Esophagus muscularis mucosa (tissue), 4 donors: Measurements from ENCODE around the gene IPO4. TPM values are rescaled to one million over a fixed set of nuclear protein-coding genes. Genes with fewer than 3 reads are reported as not detected.

Experiments used
- DNase-seq: peaks from one replicate; pipeline ENCODE4 v3.0.0-alpha.2; 2017; ENCODE audit errors: extremely low spot score
- H3K27ac ChIP-seq, 4 donors: fragments of 200-600 bp; sonication (generic); replicated peaks in 1 of 4; 1 replicate in 3 of 4; 2 replicates in 1 of 4; pipeline ENCODE4 v1.5.1; 2016 to 2019; ENCODE audit warnings: mild to moderate bottlenecking in 1 of 4
- H3K27me3 ChIP-seq, 4 donors: fragments of 200-600 bp; sonication (generic); one replicate each; pipeline versions ENCODE4 v1.5.1 to v1.6.0; 2016 to 2019
- H3K36me3 ChIP-seq, 4 donors: fragments of 200-600 bp; sonication (generic); one replicate each; pipeline ENCODE4 v1.5.1; 2016 to 2019
- H3K4me1 ChIP-seq, 4 donors: fragments of 200-600 bp; sonication (generic); one replicate each; pipeline ENCODE4 v1.5.1; 2016 to 2019
- H3K4me3 ChIP-seq, 4 donors: fragments of 200-600 bp; sonication (generic); 1 replicate in 2 of 4; 2 replicates in 2 of 4; pipeline ENCODE4 v1.5.1; 2016 to 2019; ENCODE audit warnings: mild to moderate bottlenecking in 4 of 4, moderate library complexity in 1 of 4
- H3K9me3 ChIP-seq, 4 donors: fragments of 200-600 bp; sonication (generic); 1 replicate in 3 of 4; 2 replicates in 1 of 4; pipeline ENCODE4 v1.5.1; 2016 to 2019
- EP300 ChIP-seq: sonication (generic); formaldehyde crosslinking; IDR thresholded peaks from one replicate; pipeline ENCODE4 v1.6.1; 2017; ENCODE audit warnings: antibody characterized with exemption
- POLR2A ChIP-seq: fragments of 450-650 bp; IDR thresholded peaks from one replicate; pipeline ENCODE4 v1.6.1; 2017; ENCODE audit warnings: antibody characterized with exemption, moderate library complexity, mild to moderate bottlenecking, low read depth
- POLR2AphosphoS5 ChIP-seq, 2 donors: sonication (generic); formaldehyde crosslinking; IDR thresholded peaks; one replicate each; pipeline ENCODE4 v1.6.1; 2017; ENCODE audit warnings: antibody characterized with exemption in 2 of 2
- WGBS: methylation state at CpG from one replicate; pipeline ENCODE4 v1.1.5; 2018; 5-methylcytosine and 5-hydroxymethylcytosine counted together
- intact Hi-C: fragments of 100-400 bp; cut with DNase I; formaldehyde crosslinking; loops from one replicate; pipeline ENCODE4 v1.15.1; 2023
- total RNA-seq, 4 donors: library from RNA; depleted of rRNA; stranded (reverse); fragments of >200 nt; gene quantifications; one replicate each; pipeline versions ENCODE4 v1.1.0 to v1.2.1, GENCODE V29; 2016
- TF ChIP-seq, protein P1 (sequence below), 3 experiments: fragments of 200-600 bp in 2 of 3; fragments of 450-650 bp in 1 of 3; sonication (generic) in 2 of 3; IDR thresholded peaks; one replicate each; pipeline ENCODE4 v1.5.1; 2017 to 2019; ENCODE audit warnings: antibody characterized with exemption in 3 of 3, mild to moderate bottlenecking in 2 of 3, moderate library complexity in 1 of 3

Gene IPO4
- total RNA-seq, 4 donors from 2014 or later: 12.9 to 41.6 (median 25.2) TPM

DNA sequence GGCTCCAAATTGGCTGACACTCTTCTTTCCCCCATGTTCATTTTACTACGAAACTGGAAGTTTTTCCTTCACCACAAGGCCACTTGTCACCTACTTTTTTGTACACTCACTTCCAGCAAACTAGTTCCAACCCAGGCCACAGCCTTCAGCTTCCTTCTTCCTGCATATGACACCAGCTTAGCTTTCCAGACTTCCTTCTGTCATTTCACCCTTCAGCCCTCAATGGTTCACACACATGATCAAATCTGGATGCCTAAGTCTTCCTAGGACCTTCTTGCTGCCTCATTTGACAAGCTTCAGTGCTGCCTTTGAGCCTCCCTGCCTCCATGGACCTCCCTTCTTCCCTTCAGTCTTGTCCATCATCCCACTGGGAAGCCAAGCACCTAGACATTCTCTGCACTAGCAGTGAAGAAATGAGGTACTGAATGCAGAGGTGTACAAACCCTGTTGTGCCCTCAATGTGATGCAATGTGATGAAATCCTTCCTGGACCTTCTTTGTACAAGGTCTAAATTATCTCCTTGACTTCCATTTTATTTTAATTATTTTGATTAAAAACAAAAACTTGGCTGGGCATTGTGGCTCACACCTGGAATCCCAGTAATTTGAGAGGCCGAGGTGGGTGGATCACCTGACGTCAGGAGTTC is 21.0 kb downstream of the IPO4 start:
- no peak for TF ChIP-seq POLR2AphosphoS5 (IDR thresholded peaks at IDR 0.05)
- TF ChIP-seq POLR2A: no peak
- no peak for TF ChIP-seq EP300
- Histone ChIP-seq H3K4me1 (peaks cover 19 to 47% (median 35%) of the 10 kb centered on the region in 4 donors), H3K27ac (no peak overlapping the region), H3K36me3 (peaks cover 53 to 72% (median 61%) of the 10 kb centered on the region in 4 donors), H3K9me3 (no peaks in the 10 kb centered on the region), H3K27me3 (no peaks in the 10 kb centered on the region), H3K4me3 (no peak overlapping the region)
- 84% methylated on average over 3 of the region's 3 CpGs for WGBS
- intact Hi-C loops: no loop called here
- DNase-seq: no peak

GRCh38 chr14:24165785-24166184 is 22.8 kb downstream of the IPO4 start:
- no peaks in the 10 kb centered on the region for H3K9me3 ChIP-seq
- H3K36me3 ChIP-seq: peaks cover 53 to 73% (median 63%) of the 10 kb centered on the region in 4 donors
- WGBS: 95% methylated on average over 5 of the region's 5 CpGs
- TF ChIP-seq POLR2AphosphoS5 (IDR thresholded peaks at IDR 0.05): no peak
- no peak for TF ChIP-seq EP300
- no peak for TF ChIP-seq POLR2A
- TF ChIP-seq, protein P1, sequence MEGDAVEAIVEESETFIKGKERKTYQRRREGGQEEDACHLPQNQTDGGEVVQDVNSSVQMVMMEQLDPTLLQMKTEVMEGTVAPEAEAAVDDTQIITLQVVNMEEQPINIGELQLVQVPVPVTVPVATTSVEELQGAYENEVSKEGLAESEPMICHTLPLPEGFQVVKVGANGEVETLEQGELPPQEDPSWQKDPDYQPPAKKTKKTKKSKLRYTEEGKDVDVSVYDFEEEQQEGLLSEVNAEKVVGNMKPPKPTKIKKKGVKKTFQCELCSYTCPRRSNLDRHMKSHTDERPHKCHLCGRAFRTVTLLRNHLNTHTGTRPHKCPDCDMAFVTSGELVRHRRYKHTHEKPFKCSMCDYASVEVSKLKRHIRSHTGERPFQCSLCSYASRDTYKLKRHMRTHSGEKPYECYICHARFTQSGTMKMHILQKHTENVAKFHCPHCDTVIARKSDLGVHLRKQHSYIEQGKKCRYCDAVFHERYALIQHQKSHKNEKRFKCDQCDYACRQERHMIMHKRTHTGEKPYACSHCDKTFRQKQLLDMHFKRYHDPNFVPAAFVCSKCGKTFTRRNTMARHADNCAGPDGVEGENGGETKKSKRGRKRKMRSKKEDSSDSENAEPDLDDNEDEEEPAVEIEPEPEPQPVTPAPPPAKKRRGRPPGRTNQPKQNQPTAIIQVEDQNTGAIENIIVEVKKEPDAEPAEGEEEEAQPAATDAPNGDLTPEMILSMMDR (IDR thresholded peaks at IDR 0.05): no peak
- H3K27me3 ChIP-seq: no peaks in the 10 kb centered on the region
- H3K4me3 ChIP-seq: no peak overlapping the region
- H3K4me1 ChIP-seq: peaks cover 20 to 43% (median 33%) of the 10 kb centered on the region in 4 donors
- intact Hi-C loops: no loop called here
- no peak for DNase-seq
- H3K27ac ChIP-seq: no peak overlapping the region

- 95% methylated on average over 9 of the region's 14 CpGs for WGBS
- Histone ChIP-seq H3K4me1 (peaks cover 27 to 48% (median 39%) of the 10 kb centered on the region in 4 donors), H3K9me3 (no peaks in the 10 kb centered on the region), H3K27ac (no peak overlapping the region), H3K4me3 (no peak overlapping the region), H3K27me3 (no peaks in the 10 kb centered on the region), H3K36me3 (peaks cover 52 to 81% (median 72%) of the 10 kb centered on the region in 4 donors)
- TF ChIP-seq EP300: no peak
- TF ChIP-seq, protein P1 (IDR thresholded peaks at IDR 0.05): no peak
- TF ChIP-seq POLR2A: no peak
- TF ChIP-seq POLR2AphosphoS5 (IDR thresholded peaks at IDR 0.05): no peak
- intact Hi-C loops: loop anchor here (5.0 kb wide), 1 partner anchor 57 kb away; no protein-coding TSS in a partner anchor
- no peak for DNase-seq
Measured at GRCh38 chr14:24164518-24164991, 24.1 kb downstream of the IPO4 start.

DNA sequence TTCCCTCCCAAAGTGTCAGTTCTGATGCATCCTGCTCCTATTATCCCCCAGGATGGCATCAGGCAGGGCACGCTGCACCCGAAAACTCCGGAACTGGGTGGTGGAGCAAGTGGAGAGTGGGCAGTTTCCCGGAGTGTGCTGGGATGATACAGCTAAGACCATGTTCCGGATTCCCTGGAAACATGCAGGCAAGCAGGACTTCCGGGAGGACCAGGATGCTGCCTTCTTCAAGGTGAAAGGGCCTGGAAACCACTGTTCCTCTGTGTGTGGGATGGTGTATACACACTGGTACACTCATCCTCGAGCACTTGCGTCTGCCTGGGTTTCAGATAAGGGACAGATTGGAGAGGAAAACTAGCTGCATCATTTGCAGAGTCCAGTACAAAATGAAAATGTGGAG is 26.5 kb downstream of the IPO4 start:
- intact Hi-C loops: loop anchor here (5.0 kb wide), 1 partner anchor 55 kb away; no protein-coding TSS in a partner anchor
- peaks cover 64 to 77% (median 72%) of the 10 kb centered on the region in 4 donors for H3K36me3 ChIP-seq
- peak overlapping the region; percentile 88 to 92 (median 90) for H3K27ac ChIP-seq

More for the DNA sequence above, 26.5 kb downstream of the IPO4 start:
- no peak for DNase-seq
- Histone ChIP-seq H3K9me3 (no peaks in the 10 kb centered on the region), H3K4me1 (peaks cover 27 to 48% (median 39%) of the 10 kb centered on the region in 4 donors), H3K27me3 (no peaks in the 10 kb centered on the region), H3K4me3 (peak overlapping the region; percentile 66 to 73 (median 69))
- no CpG with 5 or more reads among the region's 8 CpGs for WGBS
- TF ChIP-seq, protein P1 (IDR thresholded peaks at IDR 0.05): no peak
- no peak for TF ChIP-seq POLR2AphosphoS5 (IDR thresholded peaks at IDR 0.05)
- no peak for TF ChIP-seq EP300
- TF ChIP-seq POLR2A: no peak
